DOHH2 (cell line): ENCODE measurements around the gene SCG3.

Experiments
- H3F3A ChIP-seq: fragments of 200-600 bp; sonication (generic), shearing (Covaris generic); 2 replicates; pipeline ENCODE4 v1.6.0; 2016; ENCODE audit warnings: antibody characterized with exemption, mild to moderate bottlenecking; ENCODE audit not compliant: control insufficient read depth, insufficient read depth
- H3K27ac ChIP-seq: fragments of 200-600 bp; sonication (generic); 2 replicates; pipeline ENCODE4 v1.5.1; 2014; ENCODE audit warnings: low read depth, mild to moderate bottlenecking, low read length, moderate library complexity
- H3K27me3 ChIP-seq: fragments of 200-600 bp; sonication (generic); 2 replicates; pipeline ENCODE4 v1.6.1; 2014; ENCODE audit warnings: mild to moderate bottlenecking, low read length, mixed read lengths; ENCODE audit not compliant: control insufficient read depth
- H3K36me3 ChIP-seq: fragments of 200-600 bp; sonication (generic); 2 replicates; pipeline ENCODE4 v1.6.1; 2014; ENCODE audit warnings: mild to moderate bottlenecking, low read length, moderate library complexity, mixed read lengths; ENCODE audit not compliant: control insufficient read depth
- H3K4me1 ChIP-seq: fragments of 200-600 bp; sonication (generic); 2 replicates; pipeline ENCODE4 v1.6.1; 2014; ENCODE audit warnings: mild to moderate bottlenecking, low read length, mixed read lengths; ENCODE audit not compliant: control insufficient read depth
- H3K4me2 ChIP-seq: fragments of 200-600 bp; sonication (generic); 2 replicates; pipeline ENCODE4 v1.6.0; 2014; ENCODE audit warnings: mild to moderate bottlenecking, low read length, moderate library complexity
- H3K4me3 ChIP-seq: fragments of 200-600 bp; sonication (generic); 2 replicates; pipeline ENCODE4 v1.5.1; 2014; ENCODE audit warnings: mild to moderate bottlenecking, low read length, mixed read lengths
- H3K79me2 ChIP-seq: fragments of 200-600 bp; sonication (generic); 2 replicates; pipeline ENCODE4 v1.6.1; 2014; ENCODE audit warnings: mild to moderate bottlenecking, low read length, mixed read lengths; ENCODE audit not compliant: control insufficient read depth
- H3K9me2 ChIP-seq: fragments of 200-600 bp; sonication (generic); replicated peaks from 2 replicates; pipeline ENCODE4 v1.6.1; 2014; ENCODE audit warnings: mild to moderate bottlenecking, low read length, mixed read lengths; ENCODE audit not compliant: control insufficient read depth
- H3K9me3 ChIP-seq: fragments of 200-600 bp; sonication (generic); 2 replicates; pipeline ENCODE4 v1.6.1; 2014; ENCODE audit warnings: antibody characterized with exemption, low read length, mixed read lengths; ENCODE audit not compliant: control insufficient read depth, insufficient read depth
- H4K20me1 ChIP-seq: fragments of 200-600 bp; sonication (generic); 2 replicates; pipeline ENCODE4 v1.6.0; 2014; ENCODE audit warnings: low read depth, mild to moderate bottlenecking, antibody characterized with exemption, low read length, moderate library complexity; ENCODE audit not compliant: control insufficient read depth, insufficient read depth
- CTCF ChIP-seq: fragments of 200-600 bp; sonication (generic); IDR thresholded peaks from one replicate; pipeline ENCODE4 v1.5.1; 2014; ENCODE audit warnings: antibody characterized with exemption, mild to moderate bottlenecking, low read depth, low read length; ENCODE audit not compliant: poor library complexity, severe bottlenecking
- EZH2phosphoT487 ChIP-seq: fragments of 200-600 bp; sonication (generic); IDR thresholded peaks from 2 replicates; pipeline ENCODE4 v1.6.1; 2017; ENCODE audit warnings: borderline replicate concordance, mild to moderate bottlenecking, antibody characterized with exemption, low read length, moderate library complexity, mixed read lengths

SCG3 gene

DNA sequence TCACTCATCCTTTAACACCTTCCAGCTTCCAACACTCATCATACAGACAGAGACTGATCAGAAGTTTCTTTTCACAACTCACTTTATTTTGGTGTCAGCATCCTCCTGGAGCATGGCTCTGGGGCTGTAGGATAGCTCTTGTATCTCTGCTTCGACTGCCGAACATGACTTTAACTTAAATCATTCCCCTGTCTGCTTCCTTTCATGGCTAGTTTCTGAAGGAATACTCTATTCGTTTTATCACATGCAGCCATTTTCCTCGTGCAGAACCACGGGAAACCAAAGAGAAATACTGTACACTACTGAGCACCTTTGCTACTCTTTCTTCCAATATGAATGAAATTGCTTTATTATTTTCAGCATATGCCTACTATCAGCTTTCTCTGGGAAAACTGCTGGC lies 68.0 kb downstream of the SCG3 start:
- H3F3A ChIP-seq = peaks cover 11% of the 10 kb centered on the region
- TF ChIP-seq CTCF (no peak), EZH2phosphoT487 (no peak)
- no peaks in the 10 kb centered on the region for H3K79me2 ChIP-seq
- H3K4me1 ChIP-seq = peaks cover 38% of the 10 kb centered on the region
- no peak overlapping the region for H3K27ac ChIP-seq
- H3K4me2 ChIP-seq = peak overlapping the region; percentile 84
- peaks cover 29% of the 10 kb centered on the region for H3K27me3 ChIP-seq
- H4K20me1 ChIP-seq = no peaks in the 10 kb centered on the region
- peak overlapping the region; percentile 81; the same call in 1 of the 2 replicates for H3K4me3 ChIP-seq
- no peaks in the 10 kb centered on the region for H3K9me3 ChIP-seq
- no peaks in the 10 kb centered on the region for H3K36me3 ChIP-seq
- H3K9me2 ChIP-seq = no peaks in the 10 kb centered on the region

DNA sequence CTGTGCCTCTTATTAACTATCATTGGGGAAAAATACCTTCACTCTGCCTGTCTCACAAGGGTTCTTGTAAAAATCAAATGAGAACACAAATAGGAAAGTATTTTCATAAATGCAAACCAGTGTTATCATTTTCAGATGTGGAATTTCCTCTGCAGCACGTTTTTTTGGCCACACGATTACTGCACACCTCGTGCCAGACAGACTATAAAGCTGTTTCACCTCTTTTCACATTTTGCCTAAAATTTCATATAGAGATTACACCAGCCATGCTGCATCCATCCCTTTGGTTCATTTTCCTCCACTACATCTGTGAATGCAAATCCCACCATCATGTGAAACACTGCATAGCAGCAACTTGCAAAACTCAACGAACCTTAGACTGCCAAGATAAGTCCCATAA lies 68.9 kb downstream of the SCG3 start:
- TF ChIP-seq CTCF (no peak), EZH2phosphoT487 (no peak)
- Histone ChIP-seq H3K27ac (peak overlapping the region; percentile 31), H3K27me3 (peaks cover 32% of the 10 kb centered on the region), H4K20me1 (no peaks in the 10 kb centered on the region), H3F3A (peaks cover 11% of the 10 kb centered on the region), H3K4me3 (peak overlapping the region; percentile 81), H3K4me1 (peaks cover 38% of the 10 kb centered on the region), H3K4me2 (peak overlapping the region; percentile 84), H3K36me3 (no peaks in the 10 kb centered on the region), H3K79me2 (no peaks in the 10 kb centered on the region), H3K9me3 (no peaks in the 10 kb centered on the region), H3K9me2 (no peaks in the 10 kb centered on the region)

DNA sequence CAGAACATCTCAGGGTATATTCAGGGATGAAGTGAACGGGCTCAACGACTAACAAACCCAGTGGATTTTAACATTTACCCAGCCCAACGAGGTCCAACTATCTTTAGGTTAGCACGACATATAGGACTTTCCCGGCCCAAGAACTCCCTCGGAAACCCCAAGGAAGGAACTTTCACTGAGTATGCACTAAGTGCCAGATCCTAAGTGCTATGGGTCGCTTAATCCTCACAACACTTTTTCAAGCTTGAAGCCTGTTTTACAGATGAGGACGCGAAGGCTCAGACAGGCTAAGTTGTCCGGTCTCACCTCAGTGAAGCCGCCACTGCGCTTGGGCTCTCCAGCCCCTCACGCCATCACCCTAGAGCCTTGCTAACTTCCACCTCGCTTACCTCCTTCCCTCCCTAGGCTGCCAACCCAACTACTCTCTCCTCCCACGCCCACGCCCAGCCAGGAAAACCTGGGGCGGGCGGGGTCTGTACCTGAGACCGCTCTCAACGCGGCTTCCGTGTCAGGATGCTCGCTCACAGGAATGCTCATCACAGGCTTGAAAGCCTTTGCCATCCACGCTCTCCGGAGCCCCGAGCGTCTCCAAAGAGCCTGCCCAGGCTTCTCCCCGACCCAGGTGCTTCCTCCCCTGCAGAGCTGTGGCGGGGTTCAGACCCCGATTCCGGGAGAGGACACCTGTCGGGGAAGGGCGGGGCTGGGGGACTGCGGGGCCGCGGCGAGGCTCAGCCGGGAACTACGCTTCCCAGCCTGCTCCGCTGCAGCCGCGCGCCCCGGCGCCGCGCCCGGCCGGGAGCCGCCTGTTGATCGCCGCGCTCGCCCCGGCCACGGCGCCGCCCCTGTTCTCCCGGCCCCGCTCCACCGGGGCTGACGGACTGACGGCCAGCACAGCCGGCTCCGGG lies 69.7 kb downstream of the SCG3 start, which contains the start of gene TMOD2:
Gene TMOD2, plus strand, starts transcription at position 806 of the 905 bp plus-strand sequence. CDS start 14,845 bp downstream, outside the sequence.
- no peaks in the 10 kb centered on the region for H3K36me3 ChIP-seq
- peaks cover 11% of the 10 kb centered on the region for H3F3A ChIP-seq
- H3K4me1 ChIP-seq = peaks cover 38% of the 10 kb centered on the region
- peaks cover 41% of the 10 kb centered on the region for H3K27me3 ChIP-seq
- no peaks in the 10 kb centered on the region for H3K9me2 ChIP-seq
- no peaks in the 10 kb centered on the region for H3K9me3 ChIP-seq
- peak within 1 kb of the TSS; percentile 31 for H3K27ac ChIP-seq
- peak within 1 kb of the TSS; percentile 84 for H3K4me2 ChIP-seq
- no peaks in the 10 kb centered on the region for H3K79me2 ChIP-seq
- H3K4me3 ChIP-seq = peak within 1 kb of the TSS; percentile 81
- no peak for TF ChIP-seq CTCF
- TF ChIP-seq EZH2phosphoT487 = no peak
- no peaks in the 10 kb centered on the region for H4K20me1 ChIP-seq
